ENCODE measurements around the gene TEX48. TPM values are rescaled to one million over a fixed set of nuclear protein-coding genes. Genes with fewer than 3 reads are reported as not detected.

TEX48 gene
- total RNA-seq, 1 experiment from 2014 or later = not detected

DNA sequence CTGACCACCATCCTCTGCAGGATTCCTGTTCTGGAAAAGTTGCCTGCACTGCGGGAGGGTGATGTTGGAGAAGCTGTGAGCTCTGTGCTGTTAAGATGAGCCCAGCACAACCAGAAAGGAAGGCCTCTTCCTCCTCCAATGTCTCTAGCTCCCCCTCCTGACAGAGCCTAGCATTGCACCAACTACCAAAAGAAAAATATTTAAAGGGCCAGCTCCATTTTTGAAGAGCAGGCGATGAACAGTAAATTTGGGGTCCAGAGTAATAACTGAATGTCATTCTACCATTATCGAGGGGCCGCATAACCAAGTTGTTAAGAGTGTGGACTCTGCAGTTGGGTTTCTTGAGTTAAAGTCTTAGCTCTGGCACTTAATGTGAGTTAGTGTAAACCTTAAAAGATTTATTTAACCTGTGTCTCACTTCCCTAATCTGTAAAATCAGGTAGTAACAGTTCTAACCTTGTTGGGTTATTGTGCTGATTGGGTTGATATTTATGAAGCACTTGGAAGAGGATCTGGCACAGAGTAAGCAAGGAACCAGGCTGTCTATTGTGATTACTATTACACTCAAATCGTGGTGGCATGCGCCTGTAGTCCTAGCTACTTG is 28.3 kb downstream of the TEX48 start:
- POLR2A ChIA-PET = interaction anchor here (0.5 to 1.2 kb wide), 5 partner anchors 9 to 247 kb away, joined by 3 to 4 read pairs (median 4); no protein-coding TSS in a partner anchor
- H3K27ac Mint-ChIP-seq = no peak overlapping the region

GRCh38 chr9:114652776-114653555 is 29.0 kb downstream of the TEX48 start:
- DNase-seq (ENCODE audit: low spot score) (no peak), ATAC-seq (peak; percentile 30; the same call in 1 of the 2 replicates)
- H3K27me3 Mint-ChIP-seq (ENCODE audit: low read depth) = no peaks in the 10 kb centered on the region; the same call in 1 of the 2 replicates
- TF ChIP-seq ZNF121 (CRISPR knock-in tag; IDR thresholded peaks at IDR 0.05) = peak; percentile 8; the same call in 1 of the 2 replicates
- TF ChIP-seq ATF3 (CRISPR knock-in tag; conservative IDR thresholded peaks at IDR 0.05) = no peak
- H3K36me3 Mint-ChIP-seq = peaks cover 2% of the 10 kb centered on the region; the same call in 1 of the 2 replicates
- H3K4me1 Mint-ChIP-seq = peaks cover 4% of the 10 kb centered on the region; the same call in 1 of the 2 replicates
- H3K4me3 Mint-ChIP-seq = no peak overlapping the region
- ChIA-PET POLR2A (interaction anchor here (0.5 to 1.2 kb wide), 4 partner anchors 9 to 247 kb away, joined by 3 to 4 read pairs (median 4); no protein-coding TSS in a partner anchor), CTCF (interaction anchor here (0.7 to 7.6 kb wide), 69 partner anchors 9 to 362 kb away, joined by 3 to 130 read pairs (median 6); partner anchors contain the start of genes AKNA, ATP6V1G1, TMEM268 and WHRN)
- 0 out of 2 replicates have a peak, but pooled peaks cover 3% of the 10 kb centered on the region for H3K9me3 Mint-ChIP-seq
- H3K27ac Mint-ChIP-seq = no peak overlapping the region

More for the DNA sequence above, 28.3 kb downstream of the TEX48 start:
- CTCF ChIA-PET = interaction anchor here (0.6 to 7.6 kb wide), 72 partner anchors 8 to 410 kb away, joined by 3 to 130 read pairs (median 6); partner anchors contain the start of genes AKNA, ATP6V1G1, TMEM268 and WHRN
- no peaks in the 10 kb centered on the region for H3K9me3 Mint-ChIP-seq
- no peak for TF ChIP-seq JUN (CRISPR knock-in tag; IDR thresholded peaks at IDR 0.05)
- TF ChIP-seq, protein P1, sequence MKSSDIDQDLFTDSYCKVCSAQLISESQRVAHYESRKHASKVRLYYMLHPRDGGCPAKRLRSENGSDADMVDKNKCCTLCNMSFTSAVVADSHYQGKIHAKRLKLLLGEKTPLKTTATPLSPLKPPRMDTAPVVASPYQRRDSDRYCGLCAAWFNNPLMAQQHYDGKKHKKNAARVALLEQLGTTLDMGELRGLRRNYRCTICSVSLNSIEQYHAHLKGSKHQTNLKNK (CRISPR knock-in tag; IDR thresholded peaks at IDR 0.05) = no peak
- no peak for TF ChIP-seq ZNF138 (CRISPR knock-in tag; conservative IDR thresholded peaks at IDR 0.05)
- no peak for TF ChIP-seq ZBTB43 (CRISPR knock-in tag; IDR thresholded peaks at IDR 0.05)
- TF ChIP-seq KAT7 (CRISPR knock-in tag; IDR thresholded peaks at IDR 0.05; ENCODE audit: borderline replicate concordance) = no peak
- no peak for TF ChIP-seq JAZF1 (CRISPR knock-in tag; IDR thresholded peaks at IDR 0.05)
- TF ChIP-seq, protein P2, sequence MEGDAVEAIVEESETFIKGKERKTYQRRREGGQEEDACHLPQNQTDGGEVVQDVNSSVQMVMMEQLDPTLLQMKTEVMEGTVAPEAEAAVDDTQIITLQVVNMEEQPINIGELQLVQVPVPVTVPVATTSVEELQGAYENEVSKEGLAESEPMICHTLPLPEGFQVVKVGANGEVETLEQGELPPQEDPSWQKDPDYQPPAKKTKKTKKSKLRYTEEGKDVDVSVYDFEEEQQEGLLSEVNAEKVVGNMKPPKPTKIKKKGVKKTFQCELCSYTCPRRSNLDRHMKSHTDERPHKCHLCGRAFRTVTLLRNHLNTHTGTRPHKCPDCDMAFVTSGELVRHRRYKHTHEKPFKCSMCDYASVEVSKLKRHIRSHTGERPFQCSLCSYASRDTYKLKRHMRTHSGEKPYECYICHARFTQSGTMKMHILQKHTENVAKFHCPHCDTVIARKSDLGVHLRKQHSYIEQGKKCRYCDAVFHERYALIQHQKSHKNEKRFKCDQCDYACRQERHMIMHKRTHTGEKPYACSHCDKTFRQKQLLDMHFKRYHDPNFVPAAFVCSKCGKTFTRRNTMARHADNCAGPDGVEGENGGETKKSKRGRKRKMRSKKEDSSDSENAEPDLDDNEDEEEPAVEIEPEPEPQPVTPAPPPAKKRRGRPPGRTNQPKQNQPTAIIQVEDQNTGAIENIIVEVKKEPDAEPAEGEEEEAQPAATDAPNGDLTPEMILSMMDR (IDR thresholded peaks at IDR 0.05) = peak; percentile 74
- no peak overlapping the region for H3K4me3 Mint-ChIP-seq
- ATAC-seq (peak; percentile 96), DNase-seq (ENCODE audit: low spot score) (peak; percentile 81)
- H3K4me1 Mint-ChIP-seq = peaks cover 4% of the 10 kb centered on the region; the same call in 1 of the 2 replicates
- H3K27me3 Mint-ChIP-seq (ENCODE audit: low read depth) = no peaks in the 10 kb centered on the region; the same call in 1 of the 2 replicates
- no peaks in the 10 kb centered on the region for H3K36me3 Mint-ChIP-seq

- H3K27ac Mint-ChIP-seq = no peak overlapping the region
- H3K9me3 Mint-ChIP-seq = peaks cover 19% of the 10 kb centered on the region
- no peaks in the 10 kb centered on the region for H3K4me1 Mint-ChIP-seq
- peaks cover 39% of the 10 kb centered on the region for H3K36me3 Mint-ChIP-seq
- no peaks in the 10 kb centered on the region for H3K27me3 Mint-ChIP-seq (ENCODE audit: low read depth)
- ATAC-seq (no peak), DNase-seq (ENCODE audit: low spot score) (no peak)
- POLR2A ChIA-PET = interaction anchor here (0.7 kb wide), 1 partner anchor 9 kb away, joined by 3 read pairs; no protein-coding TSS in a partner anchor
- CTCF ChIA-PET = interaction anchor here (3.2 kb wide), 1 partner anchor 9 kb away, joined by 17 read pairs; no protein-coding TSS in a partner anchor
- H3K4me3 Mint-ChIP-seq = no peak overlapping the region
- TF ChIP-seq NR3C1 (CRISPR knock-in tag; conservative IDR thresholded peaks at IDR 0.05; ENCODE audit: low read depth) (no peak), CBFB (CRISPR knock-in tag; IDR thresholded peaks at IDR 0.05; ENCODE audit: low read depth) (no peak), NFE2L1 (CRISPR knock-in tag; IDR thresholded peaks at IDR 0.05) (no peak), E2F5 (CRISPR knock-in tag; IDR thresholded peaks at IDR 0.05) (no peak), NFATC4 (CRISPR knock-in tag; IDR thresholded peaks at IDR 0.05) (no peak), MAX (CRISPR knock-in tag; IDR thresholded peaks at IDR 0.05) (no peak), ZNF416 (CRISPR knock-in tag; IDR thresholded peaks at IDR 0.05) (no peak), ELF4 (CRISPR knock-in tag; IDR thresholded peaks at IDR 0.05; ENCODE audit: low read depth) (no peak), RELA (CRISPR knock-in tag; IDR thresholded peaks at IDR 0.05; ENCODE audit: borderline replicate concordance) (no peak), ZNF232 (CRISPR knock-in tag; IDR thresholded peaks at IDR 0.05) (no peak)
- TF ChIP-seq, protein P3, sequence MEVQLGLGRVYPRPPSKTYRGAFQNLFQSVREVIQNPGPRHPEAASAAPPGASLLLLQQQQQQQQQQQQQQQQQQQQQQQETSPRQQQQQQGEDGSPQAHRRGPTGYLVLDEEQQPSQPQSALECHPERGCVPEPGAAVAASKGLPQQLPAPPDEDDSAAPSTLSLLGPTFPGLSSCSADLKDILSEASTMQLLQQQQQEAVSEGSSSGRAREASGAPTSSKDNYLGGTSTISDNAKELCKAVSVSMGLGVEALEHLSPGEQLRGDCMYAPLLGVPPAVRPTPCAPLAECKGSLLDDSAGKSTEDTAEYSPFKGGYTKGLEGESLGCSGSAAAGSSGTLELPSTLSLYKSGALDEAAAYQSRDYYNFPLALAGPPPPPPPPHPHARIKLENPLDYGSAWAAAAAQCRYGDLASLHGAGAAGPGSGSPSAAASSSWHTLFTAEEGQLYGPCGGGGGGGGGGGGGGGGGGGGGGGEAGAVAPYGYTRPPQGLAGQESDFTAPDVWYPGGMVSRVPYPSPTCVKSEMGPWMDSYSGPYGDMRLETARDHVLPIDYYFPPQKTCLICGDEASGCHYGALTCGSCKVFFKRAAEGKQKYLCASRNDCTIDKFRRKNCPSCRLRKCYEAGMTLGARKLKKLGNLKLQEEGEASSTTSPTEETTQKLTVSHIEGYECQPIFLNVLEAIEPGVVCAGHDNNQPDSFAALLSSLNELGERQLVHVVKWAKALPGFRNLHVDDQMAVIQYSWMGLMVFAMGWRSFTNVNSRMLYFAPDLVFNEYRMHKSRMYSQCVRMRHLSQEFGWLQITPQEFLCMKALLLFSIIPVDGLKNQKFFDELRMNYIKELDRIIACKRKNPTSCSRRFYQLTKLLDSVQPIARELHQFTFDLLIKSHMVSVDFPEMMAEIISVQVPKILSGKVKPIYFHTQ (CRISPR knock-in tag; IDR thresholded peaks at IDR 0.05) = no peak
Measured at GRCh38 chr9:114643896-114644295, 38.1 kb downstream of the TEX48 start.
